ENCODE measurements around the gene NMNAT3.

NMNAT3 gene

DNA sequence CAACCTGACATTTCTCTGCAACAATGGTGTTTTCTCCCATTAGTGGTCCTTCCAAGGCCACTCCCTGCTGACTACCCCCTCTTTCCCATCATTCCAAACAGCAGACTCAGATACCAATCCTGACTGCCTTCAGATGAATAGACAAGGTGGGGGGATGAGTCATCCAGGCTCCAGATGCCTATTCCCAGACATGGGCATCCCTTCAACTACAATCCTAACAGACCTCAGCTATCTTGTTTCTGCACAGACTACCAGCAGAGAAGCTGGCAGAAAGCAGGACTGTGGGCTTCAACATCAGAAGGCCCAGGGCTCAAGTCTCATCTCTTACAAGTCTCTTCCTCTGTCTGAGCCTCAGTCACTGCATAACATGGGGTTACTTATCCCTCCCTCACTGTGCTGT lies 140.4 kb downstream of the NMNAT3 start:
- no peak overlapping the region for H3K4me3 ChIP-seq (ENCODE audit: low read depth, low read length)
- in situ Hi-C loops (cut with HindIII; ENCODE audit: low pct_ligation_motif_present, low sequenced_read_pairs) = no loop called here
- no peaks in the 10 kb centered on the region for H3K36me3 ChIP-seq (replicated peaks)
- TF ChIP-seq, protein P1, sequence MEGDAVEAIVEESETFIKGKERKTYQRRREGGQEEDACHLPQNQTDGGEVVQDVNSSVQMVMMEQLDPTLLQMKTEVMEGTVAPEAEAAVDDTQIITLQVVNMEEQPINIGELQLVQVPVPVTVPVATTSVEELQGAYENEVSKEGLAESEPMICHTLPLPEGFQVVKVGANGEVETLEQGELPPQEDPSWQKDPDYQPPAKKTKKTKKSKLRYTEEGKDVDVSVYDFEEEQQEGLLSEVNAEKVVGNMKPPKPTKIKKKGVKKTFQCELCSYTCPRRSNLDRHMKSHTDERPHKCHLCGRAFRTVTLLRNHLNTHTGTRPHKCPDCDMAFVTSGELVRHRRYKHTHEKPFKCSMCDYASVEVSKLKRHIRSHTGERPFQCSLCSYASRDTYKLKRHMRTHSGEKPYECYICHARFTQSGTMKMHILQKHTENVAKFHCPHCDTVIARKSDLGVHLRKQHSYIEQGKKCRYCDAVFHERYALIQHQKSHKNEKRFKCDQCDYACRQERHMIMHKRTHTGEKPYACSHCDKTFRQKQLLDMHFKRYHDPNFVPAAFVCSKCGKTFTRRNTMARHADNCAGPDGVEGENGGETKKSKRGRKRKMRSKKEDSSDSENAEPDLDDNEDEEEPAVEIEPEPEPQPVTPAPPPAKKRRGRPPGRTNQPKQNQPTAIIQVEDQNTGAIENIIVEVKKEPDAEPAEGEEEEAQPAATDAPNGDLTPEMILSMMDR (IDR thresholded peaks at IDR 0.05; ENCODE audit: low read depth, low read length, missing control alignments) = no peak
- no peak overlapping the region for H3K27ac ChIP-seq
- H3K27me3 ChIP-seq (replicated peaks) = no peaks in the 10 kb centered on the region
- peak; percentile 57 for DNase-seq

DNA sequence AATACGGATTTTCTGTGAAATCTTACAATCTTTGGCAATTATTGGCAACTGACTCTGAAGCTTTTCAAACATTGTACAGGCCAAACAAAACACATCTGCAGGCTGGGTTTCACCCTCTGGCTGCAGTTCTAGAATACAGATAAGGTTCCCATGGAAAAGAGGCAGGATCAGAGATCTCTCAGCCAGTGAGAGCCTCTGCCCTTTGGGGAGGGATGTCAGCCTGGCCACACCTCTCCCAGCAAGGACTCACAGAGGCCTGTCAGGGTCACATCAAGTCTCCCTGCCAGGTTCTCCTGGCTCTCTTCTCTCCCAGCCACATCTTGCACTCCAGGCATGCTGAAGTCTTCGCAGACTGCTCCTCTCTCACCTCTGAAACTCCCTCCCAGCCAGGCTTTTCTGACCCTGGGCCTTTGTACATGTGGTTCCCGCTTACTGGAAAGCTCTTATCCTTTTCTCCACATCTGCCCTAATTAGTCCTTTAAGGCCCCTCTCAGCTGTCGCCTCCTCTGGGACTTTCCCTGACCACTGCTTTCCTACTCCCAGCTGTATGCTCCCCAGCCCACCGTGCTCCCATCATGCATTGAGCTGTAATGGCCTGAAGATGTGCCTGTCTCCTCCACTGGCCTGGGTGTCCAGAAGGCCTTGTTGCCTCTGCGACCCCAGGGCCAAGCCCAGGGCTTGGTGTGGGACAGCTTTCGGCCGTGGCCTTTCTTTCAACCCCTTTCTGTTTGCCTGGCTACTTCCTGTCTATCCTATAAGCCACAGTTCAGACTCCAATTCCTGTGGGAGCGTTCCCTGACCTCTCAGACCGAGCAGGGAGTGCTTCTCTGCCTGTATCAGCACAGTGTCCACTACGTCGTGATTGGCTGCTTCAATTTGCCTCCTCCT lies 142.5 kb downstream of the NMNAT3 start:
- Histone ChIP-seq H3K36me3 (replicated peaks) (no peaks in the 10 kb centered on the region), H3K4me3 (ENCODE audit: low read depth, low read length) (no peak overlapping the region), H3K27ac (peak overlapping the region; percentile 97), H3K27me3 (replicated peaks) (no peaks in the 10 kb centered on the region)
- DNase-seq = peak; percentile 92
- in situ Hi-C loops (cut with HindIII; ENCODE audit: low pct_ligation_motif_present, low sequenced_read_pairs) = no loop called here
- TF ChIP-seq, protein P1 (IDR thresholded peaks at IDR 0.05; ENCODE audit: low read depth, low read length, missing control alignments) = no peak

DNA sequence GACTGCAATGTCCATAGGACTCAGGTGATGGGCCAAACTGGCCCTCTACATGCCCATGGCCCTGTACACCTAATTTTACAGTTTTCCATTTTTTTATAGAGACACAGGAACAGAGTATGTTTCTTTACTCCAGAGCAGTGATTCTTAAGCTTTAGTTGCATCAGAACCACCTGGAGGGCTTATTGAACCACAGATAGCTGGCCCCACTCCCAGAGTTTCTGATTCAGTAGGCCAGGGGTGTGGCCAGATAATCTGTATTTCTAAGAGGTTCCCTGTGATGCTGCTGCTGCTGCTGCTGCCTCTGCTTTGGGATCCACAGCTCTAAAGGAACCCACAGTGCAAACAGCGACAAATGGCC lies 143.3 kb downstream of the NMNAT3 start:
- Histone ChIP-seq H3K36me3 (replicated peaks) (no peaks in the 10 kb centered on the region), H3K27ac (peak overlapping the region; percentile 97), H3K4me3 (ENCODE audit: low read depth, low read length) (peak overlapping the region; percentile 12), H3K27me3 (replicated peaks) (no peaks in the 10 kb centered on the region)
- TF ChIP-seq, protein P1 (IDR thresholded peaks at IDR 0.05; ENCODE audit: low read depth, low read length, missing control alignments) = no peak
- in situ Hi-C loops (cut with HindIII; ENCODE audit: low pct_ligation_motif_present, low sequenced_read_pairs) = no loop called here
- peak; percentile 91 for DNase-seq

DNA sequence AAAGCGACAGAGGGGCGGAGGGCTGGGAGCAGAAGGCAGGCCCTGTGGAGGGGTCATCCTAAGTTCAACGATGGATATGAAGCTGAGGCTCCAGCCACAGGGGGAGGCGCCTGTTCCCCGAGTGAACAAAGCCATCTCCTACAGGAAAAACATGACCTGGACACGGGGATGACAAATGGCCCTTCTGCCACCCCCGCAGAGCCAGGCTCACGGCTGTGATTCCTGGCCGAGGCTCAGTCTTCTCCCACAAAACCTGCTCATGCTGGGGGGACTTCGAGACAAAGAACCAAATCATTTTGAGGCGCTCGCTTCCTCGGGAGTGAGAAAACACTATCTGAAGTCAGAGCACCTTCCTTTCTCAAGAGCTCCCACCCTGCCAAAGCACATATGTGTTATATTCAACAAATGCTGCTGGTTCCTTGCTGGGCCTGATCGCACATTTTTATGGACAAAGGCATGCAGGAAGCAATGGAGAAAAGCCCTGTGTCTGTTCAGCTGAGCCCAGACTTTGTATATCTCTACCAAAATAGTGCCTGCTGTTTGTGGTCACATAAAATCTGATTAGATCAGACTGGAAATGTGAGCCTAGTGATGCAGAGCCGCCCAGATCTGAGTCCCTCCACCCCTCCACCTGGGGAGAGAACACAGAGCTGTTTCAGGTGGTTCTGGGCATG lies 143.9 kb downstream of the NMNAT3 start:
- H3K27ac ChIP-seq = peak overlapping the region; percentile 97
- no peaks in the 10 kb centered on the region for H3K36me3 ChIP-seq (replicated peaks)
- in situ Hi-C loops (cut with HindIII; ENCODE audit: low pct_ligation_motif_present, low sequenced_read_pairs) = no loop called here
- H3K4me3 ChIP-seq (ENCODE audit: low read depth, low read length) = peak overlapping the region; percentile 12
- DNase-seq = peak; percentile 92
- TF ChIP-seq, protein P1 (IDR thresholded peaks at IDR 0.05; ENCODE audit: low read depth, low read length, missing control alignments) = no peak
- no peaks in the 10 kb centered on the region for H3K27me3 ChIP-seq (replicated peaks)

DNA sequence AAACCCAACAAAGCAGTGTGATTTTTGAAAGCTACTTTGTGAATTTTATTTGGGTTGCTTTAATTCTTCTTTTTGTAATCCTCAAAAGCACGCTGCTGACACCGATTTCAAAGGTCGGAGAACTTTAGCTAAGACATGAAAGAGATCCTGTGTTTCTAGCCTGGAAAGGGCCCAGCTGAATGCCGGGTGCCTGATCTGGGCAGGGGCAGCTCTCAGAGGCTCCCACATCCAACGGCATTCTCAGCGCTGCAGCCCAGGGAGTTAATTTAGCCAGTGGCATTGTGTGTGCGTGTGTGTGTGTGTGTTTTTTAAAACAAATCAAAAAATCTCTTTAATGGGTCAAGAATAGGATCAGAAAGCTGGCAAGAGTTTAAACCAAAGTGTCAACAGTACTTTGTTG lies 144.8 kb downstream of the NMNAT3 start:
- Histone ChIP-seq H3K4me3 (ENCODE audit: low read depth, low read length) (no peak overlapping the region), H3K36me3 (replicated peaks) (no peaks in the 10 kb centered on the region), H3K27me3 (replicated peaks) (no peaks in the 10 kb centered on the region), H3K27ac (peak overlapping the region; percentile 97)
- no peak for DNase-seq
- TF ChIP-seq, protein P1 (IDR thresholded peaks at IDR 0.05; ENCODE audit: low read depth, low read length, missing control alignments) = no peak
- in situ Hi-C loops (cut with HindIII; ENCODE audit: low pct_ligation_motif_present, low sequenced_read_pairs) = no loop called here
